ENCODE measurements around the gene SELE.

The SELE gene

DNA sequence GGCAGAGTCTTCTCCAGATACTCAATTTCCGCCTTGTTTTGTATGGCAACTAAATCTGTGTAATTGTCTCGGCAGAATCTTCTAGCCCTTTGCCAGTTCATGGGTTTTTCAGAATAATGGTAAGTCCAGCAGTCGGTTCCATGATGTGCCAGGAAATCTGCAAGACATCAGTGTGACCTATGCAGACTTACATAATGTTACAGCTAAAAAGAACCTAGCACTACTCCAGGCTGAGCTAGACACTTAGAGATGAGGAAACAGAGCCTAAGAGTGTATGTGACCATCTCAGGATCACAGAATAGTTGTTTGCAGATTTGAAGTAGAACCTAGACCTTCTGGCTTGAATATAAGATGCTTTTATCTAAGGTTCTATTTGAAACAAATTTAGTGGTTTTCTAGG, 25.2 kb downstream of the SELE start (continued):
- TF ChIP-seq, protein P1, sequence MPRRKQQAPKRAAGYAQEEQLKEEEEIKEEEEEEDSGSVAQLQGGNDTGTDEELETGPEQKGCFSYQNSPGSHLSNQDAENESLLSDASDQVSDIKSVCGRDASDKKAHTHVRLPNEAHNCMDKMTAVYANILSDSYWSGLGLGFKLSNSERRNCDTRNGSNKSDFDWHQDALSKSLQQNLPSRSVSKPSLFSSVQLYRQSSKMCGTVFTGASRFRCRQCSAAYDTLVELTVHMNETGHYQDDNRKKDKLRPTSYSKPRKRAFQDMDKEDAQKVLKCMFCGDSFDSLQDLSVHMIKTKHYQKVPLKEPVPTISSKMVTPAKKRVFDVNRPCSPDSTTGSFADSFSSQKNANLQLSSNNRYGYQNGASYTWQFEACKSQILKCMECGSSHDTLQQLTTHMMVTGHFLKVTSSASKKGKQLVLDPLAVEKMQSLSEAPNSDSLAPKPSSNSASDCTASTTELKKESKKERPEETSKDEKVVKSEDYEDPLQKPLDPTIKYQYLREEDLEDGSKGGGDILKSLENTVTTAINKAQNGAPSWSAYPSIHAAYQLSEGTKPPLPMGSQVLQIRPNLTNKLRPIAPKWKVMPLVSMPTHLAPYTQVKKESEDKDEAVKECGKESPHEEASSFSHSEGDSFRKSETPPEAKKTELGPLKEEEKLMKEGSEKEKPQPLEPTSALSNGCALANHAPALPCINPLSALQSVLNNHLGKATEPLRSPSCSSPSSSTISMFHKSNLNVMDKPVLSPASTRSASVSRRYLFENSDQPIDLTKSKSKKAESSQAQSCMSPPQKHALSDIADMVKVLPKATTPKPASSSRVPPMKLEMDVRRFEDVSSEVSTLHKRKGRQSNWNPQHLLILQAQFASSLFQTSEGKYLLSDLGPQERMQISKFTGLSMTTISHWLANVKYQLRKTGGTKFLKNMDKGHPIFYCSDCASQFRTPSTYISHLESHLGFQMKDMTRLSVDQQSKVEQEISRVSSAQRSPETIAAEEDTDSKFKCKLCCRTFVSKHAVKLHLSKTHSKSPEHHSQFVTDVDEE (CRISPR knock-in tag; IDR thresholded peaks at IDR 0.05), result no peak
- TF ChIP-seq ESRRG (CRISPR knock-in tag; IDR thresholded peaks at IDR 0.05), result no peak
- no peak for TF ChIP-seq ZFP30 (CRISPR knock-in tag; IDR thresholded peaks at IDR 0.05)
- no peak for TF ChIP-seq OSR1 (CRISPR knock-in tag; IDR thresholded peaks at IDR 0.05)
- TF ChIP-seq CSDC2 (CRISPR knock-in tag; IDR thresholded peaks at IDR 0.05), result no peak

DNA sequence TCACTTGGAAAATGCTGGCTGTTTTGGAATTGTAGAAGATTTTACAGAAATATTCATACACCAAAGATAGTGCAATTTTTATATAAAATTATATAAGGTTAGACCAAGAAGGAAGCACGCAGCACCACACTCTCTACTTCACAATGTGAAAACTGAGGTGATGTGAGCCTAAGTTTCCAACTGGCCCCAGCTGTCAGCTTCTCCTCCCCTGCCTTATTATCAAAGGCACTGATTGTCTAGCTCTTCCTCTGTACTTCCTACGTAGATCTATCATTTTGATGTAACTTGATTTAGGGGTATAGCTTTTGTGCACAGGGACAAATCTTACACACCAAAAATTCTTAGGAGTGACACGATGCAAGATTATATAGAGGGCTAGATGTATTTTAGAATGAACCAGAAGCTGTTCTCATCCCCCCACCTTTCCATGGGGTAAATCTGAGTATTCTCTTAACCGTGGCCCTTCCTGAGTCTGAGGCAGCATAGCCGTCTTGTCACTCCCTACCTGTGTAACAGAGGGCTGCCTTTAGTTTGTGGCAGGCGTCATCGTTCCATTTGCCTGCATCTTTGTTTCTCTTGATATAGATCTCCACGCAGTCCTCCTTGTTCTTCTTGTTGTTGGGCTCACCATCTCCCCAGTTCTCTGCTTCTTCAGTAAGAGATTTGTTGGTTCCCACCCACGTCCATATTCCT, 25.8 kb downstream of the SELE start:
- ATAC-seq, result no peak
- TF ChIP-seq, protein P2, sequence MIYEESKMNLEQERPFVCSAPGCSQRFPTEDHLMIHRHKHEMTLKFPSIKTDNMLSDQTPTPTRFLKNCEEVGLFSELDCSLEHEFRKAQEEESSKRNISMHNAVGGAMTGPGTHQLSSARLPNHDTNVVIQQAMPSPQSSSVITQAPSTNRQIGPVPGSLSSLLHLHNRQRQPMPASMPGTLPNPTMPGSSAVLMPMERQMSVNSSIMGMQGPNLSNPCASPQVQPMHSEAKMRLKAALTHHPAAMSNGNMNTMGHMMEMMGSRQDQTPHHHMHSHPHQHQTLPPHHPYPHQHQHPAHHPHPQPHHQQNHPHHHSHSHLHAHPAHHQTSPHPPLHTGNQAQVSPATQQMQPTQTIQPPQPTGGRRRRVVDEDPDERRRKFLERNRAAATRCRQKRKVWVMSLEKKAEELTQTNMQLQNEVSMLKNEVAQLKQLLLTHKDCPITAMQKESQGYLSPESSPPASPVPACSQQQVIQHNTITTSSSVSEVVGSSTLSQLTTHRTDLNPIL (CRISPR knock-in tag; IDR thresholded peaks at IDR 0.05; ENCODE audit: low read depth), result no peak
- TF ChIP-seq ZFP30 (CRISPR knock-in tag; IDR thresholded peaks at IDR 0.05) (no peak), ZNF565 (CRISPR knock-in tag; conservative IDR thresholded peaks at IDR 0.05; ENCODE audit: low read depth) (no peak), PPARA (CRISPR knock-in tag; IDR thresholded peaks at IDR 0.05; ENCODE audit: borderline replicate concordance) (no peak), BACH2 (CRISPR knock-in tag; IDR thresholded peaks at IDR 0.05; ENCODE audit: borderline replicate concordance) (no peak), CSDC2 (CRISPR knock-in tag; IDR thresholded peaks at IDR 0.05) (no peak), OSR1 (CRISPR knock-in tag; IDR thresholded peaks at IDR 0.05) (no peak), ZNF8 (CRISPR knock-in tag; IDR thresholded peaks at IDR 0.05) (no peak), SNAI2 (CRISPR knock-in tag; IDR thresholded peaks at IDR 0.05) (no peak), TOX (CRISPR knock-in tag; IDR thresholded peaks at IDR 0.05; ENCODE audit: borderline replicate concordance) (no peak), ZNF70 (CRISPR knock-in tag; IDR thresholded peaks at IDR 0.05) (no peak), ESRRG (CRISPR knock-in tag; IDR thresholded peaks at IDR 0.05) (no peak), ARNTL (CRISPR knock-in tag; IDR thresholded peaks at IDR 0.05; ENCODE audit: borderline replicate concordance, low read depth) (no peak), ZC3H10 (CRISPR knock-in tag; IDR thresholded peaks at IDR 0.05) (no peak), RARB (CRISPR knock-in tag; IDR thresholded peaks at IDR 0.05) (no peak)
- TF ChIP-seq, protein P3, sequence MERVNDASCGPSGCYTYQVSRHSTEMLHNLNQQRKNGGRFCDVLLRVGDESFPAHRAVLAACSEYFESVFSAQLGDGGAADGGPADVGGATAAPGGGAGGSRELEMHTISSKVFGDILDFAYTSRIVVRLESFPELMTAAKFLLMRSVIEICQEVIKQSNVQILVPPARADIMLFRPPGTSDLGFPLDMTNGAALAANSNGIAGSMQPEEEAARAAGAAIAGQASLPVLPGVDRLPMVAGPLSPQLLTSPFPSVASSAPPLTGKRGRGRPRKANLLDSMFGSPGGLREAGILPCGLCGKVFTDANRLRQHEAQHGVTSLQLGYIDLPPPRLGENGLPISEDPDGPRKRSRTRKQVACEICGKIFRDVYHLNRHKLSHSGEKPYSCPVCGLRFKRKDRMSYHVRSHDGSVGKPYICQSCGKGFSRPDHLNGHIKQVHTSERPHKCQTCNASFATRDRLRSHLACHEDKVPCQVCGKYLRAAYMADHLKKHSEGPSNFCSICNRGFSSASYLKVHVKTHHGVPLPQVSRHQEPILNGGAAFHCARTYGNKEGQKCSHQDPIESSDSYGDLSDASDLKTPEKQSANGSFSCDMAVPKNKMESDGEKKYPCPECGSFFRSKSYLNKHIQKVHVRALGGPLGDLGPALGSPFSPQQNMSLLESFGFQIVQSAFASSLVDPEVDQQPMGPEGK (CRISPR knock-in tag; IDR thresholded peaks at IDR 0.05; ENCODE audit: borderline replicate concordance), result no peak
- TF ChIP-seq, protein P4, sequence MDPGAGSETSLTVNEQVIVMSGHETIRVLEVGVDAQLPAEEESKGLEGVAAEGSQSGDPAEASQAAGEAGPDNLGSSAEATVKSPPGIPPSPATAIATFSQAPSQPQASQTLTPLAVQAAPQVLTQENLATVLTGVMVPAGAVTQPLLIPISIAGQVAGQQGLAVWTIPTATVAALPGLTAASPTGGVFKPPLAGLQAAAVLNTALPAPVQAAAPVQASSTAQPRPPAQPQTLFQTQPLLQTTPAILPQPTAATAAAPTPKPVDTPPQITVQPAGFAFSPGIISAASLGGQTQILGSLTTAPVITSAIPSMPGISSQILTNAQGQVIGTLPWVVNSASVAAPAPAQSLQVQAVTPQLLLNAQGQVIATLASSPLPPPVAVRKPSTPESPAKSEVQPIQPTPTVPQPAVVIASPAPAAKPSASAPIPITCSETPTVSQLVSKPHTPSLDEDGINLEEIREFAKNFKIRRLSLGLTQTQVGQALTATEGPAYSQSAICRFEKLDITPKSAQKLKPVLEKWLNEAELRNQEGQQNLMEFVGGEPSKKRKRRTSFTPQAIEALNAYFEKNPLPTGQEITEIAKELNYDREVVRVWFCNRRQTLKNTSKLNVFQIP (CRISPR knock-in tag; IDR thresholded peaks at IDR 0.05; ENCODE audit: borderline replicate concordance, low read depth), result no peak

DNA sequence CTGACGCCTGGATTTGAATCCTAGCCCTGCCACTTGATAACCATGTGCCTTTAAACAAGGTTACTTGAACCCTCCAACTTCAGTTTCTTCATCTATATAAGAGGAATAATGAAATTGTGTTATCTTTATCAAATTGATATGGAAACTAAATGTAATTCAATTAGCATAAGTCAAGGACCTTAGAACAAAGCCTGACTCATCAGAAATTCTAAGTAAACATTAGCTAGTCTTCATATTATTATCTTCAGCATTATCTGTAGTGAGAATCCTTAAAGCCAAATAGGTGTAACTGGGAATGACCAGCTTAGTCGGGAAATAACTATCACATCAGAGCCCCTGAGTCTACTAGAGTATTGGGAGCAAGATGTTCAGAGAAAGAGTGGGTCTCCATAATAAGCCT, 29.1 kb downstream of the SELE start:
- ATAC-seq, result no peak
- TF ChIP-seq ZC3H10 (CRISPR knock-in tag; IDR thresholded peaks at IDR 0.05), result no peak
- TF ChIP-seq RARB (CRISPR knock-in tag; IDR thresholded peaks at IDR 0.05), result no peak
- TF ChIP-seq, protein P1 (CRISPR knock-in tag; IDR thresholded peaks at IDR 0.05), result no peak
